WI38 (cell line): ENCODE data around the gene SLC16A6.
A peak's percentile ranks its signal among the peaks of the same experiment; 100 is the strongest.
"Not testable (repeated sequence)": the region's sequence is repeated elsewhere in the genome, so short reads cannot be mapped to it uniquely, and the experiment has no call there.

Experiments used
- H3K4me3 ChIP-seq: 2 replicates; pipeline ENCODE4 v1.5.1; 2011; ENCODE audit warnings: low read depth, mild to moderate bottlenecking, control low read depth, low read length
- TF ChIP-seq, protein P1 (sequence below): IDR thresholded peaks from 2 replicates; pipeline ENCODE4 v1.5.1; 2012; ENCODE audit warnings: low read depth, mild to moderate bottlenecking, control low read depth, low read length

The SLC16A6 gene

DNA sequence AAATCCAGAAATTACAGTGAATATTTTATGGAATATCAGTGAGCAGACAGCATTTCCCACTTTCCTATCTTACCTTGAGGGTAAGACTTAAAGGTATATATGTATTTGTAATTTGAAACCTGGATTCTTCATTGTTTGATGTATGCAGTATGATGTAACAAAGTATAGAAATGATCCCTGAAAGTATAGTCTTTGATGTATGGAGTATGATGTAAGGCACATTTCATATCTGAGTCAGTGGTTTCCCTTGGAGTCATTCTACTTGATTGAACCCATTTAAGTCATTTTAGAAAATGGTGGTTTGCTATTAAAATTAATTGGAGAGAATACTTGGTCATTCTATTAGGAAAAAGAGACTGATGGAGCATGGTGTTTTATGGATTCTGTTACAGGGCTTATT lies 33.0 kb downstream of the SLC16A6 start:
- TF ChIP-seq, protein P1, sequence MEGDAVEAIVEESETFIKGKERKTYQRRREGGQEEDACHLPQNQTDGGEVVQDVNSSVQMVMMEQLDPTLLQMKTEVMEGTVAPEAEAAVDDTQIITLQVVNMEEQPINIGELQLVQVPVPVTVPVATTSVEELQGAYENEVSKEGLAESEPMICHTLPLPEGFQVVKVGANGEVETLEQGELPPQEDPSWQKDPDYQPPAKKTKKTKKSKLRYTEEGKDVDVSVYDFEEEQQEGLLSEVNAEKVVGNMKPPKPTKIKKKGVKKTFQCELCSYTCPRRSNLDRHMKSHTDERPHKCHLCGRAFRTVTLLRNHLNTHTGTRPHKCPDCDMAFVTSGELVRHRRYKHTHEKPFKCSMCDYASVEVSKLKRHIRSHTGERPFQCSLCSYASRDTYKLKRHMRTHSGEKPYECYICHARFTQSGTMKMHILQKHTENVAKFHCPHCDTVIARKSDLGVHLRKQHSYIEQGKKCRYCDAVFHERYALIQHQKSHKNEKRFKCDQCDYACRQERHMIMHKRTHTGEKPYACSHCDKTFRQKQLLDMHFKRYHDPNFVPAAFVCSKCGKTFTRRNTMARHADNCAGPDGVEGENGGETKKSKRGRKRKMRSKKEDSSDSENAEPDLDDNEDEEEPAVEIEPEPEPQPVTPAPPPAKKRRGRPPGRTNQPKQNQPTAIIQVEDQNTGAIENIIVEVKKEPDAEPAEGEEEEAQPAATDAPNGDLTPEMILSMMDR, result no peak
- no peak overlapping the region for H3K4me3 ChIP-seq

DNA sequence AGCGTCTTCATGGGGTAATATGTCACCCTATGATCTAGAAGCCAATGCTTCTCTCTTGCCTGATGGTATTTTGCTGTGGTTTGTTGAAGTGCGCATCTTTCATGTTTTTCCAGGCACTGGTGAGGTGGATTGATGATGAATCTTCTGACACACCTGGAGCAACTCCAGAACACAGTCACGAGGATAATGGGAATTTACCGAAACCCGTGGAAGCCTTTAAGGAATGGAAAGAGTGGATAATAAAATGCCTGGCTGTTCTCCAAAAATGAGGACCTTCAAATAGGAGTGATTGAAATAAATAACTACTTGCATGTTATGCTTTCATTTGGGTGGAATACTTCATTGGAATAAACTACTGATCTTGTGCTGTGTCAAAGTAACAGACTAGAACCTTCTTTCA lies 34.2 kb downstream of the SLC16A6 start:
- H3K4me3 ChIP-seq, result not testable (repeated sequence)

DNA sequence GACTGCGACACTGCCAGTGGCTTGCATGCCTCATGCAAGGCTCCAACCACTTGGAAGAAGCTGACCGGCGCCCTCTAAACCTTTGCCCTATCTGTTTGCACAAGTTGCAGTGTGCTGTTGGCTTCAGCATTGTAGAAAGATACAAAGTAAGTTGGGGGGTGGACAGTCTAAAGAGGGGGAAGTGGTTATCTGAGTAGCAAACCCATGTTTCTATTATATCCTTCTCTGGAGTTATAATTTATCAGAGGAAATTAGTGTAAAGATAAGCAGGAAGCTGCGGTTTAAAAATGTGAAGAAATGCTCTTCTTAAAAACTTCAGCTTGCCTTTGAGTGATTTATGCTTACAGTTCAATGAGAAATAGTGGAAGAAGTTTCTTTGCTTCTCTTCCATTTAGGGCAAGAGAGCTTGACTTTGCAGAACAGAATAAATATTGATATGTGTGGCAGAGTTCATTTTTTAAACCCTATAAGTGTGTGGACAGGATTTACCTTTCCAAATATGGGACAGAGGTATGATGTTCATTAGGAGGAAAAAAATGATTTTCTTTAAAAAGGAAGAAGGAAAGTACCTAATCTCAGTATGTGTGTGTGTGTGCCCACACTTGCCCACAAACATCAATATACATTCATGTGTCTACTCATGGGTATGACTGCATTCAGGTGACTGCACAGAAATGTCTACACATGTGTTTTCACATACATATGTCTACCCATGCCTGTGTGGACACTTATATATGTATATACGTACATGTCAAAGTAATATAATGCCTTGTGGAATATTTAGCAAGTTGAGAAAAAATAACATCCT lies 35.0 kb downstream of the SLC16A6 start:
- no peak overlapping the region for H3K4me3 ChIP-seq

DNA sequence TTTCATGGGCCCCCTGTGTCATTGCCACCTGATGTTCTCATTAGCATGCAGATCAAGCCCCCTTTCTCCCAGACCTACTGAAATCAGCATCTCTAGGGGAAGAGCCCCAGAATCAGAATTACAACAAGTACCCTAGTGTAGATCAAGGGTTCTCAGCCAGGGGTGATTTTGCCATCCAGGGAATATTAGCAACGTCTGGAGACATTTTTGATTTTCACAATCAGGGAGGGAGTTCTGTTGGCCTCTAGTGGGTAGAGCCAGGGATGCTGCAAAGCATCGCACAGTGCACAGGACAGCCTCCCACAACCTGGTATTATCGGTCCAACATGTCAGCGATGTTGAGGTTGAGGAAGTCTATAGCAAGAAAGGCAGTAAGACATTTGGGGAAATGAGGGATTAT lies 35.8 kb downstream of the SLC16A6 start:
- no peak overlapping the region for H3K4me3 ChIP-seq
- TF ChIP-seq, protein P1, result no peak

More for the DNA sequence above, 35.0 kb downstream of the SLC16A6 start:
- TF ChIP-seq, protein P1, result no peak

DNA sequence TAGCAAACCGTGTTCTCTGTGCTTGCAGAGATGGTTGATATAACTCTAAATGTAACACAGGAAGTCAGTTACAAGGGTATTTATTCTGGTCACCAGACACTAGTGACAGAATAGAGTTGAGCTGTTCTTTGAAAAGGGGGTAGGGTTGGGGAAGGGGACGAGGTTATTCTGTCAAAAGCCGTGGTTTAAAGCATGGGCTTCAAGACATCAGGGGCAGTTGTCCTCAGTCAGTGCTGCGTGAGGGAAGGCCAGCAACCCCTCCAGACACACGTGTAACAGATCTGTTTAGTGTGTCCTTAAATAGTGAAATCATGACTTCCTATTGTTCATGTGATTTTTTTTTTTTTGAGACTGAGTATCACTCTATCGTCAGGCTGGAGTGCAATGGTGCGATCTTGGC lies 37.5 kb downstream of the SLC16A6 start:
- not testable (repeated sequence) for H3K4me3 ChIP-seq

DNA sequence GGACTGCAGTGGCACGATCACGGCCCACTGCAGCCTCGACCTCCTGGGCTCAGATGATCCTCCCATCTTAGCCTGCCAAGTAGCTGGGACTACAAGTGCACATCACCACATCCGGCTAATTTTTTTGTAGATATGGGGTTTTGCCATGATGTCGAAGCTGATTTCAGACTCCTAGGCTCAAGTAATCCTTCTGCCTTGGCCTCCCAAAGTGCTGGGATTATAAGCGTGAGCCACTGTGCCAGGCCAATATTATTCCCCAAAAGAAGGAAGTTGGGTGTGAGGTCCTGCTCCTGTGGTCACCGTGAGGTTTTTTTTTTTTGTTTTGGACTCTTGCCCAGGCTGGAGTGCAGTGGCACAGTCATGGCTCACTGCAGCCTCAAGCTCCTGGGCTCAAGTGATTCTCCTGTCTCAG lies 41.6 kb downstream of the SLC16A6 start:
- TF ChIP-seq, protein P1, result no peak
- H3K4me3 ChIP-seq, result no peak overlapping the region

DNA sequence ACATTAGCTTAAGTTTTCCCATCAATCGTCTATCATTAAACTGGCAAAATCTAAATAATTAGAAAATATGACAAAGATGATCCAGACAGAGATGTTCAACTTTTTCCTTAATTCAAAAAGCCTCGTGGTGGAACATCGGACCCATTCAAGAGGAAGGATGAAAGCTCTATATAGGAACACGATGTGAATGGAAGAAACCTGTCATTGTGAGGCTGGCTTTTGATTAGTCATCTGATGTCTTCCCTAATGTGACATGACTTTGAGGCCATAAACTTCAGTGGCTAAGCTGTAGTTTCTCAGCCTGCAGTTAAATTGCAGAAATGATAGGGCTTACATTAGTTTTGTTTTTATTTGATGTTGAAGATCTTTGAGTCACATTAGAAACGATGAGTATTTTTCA lies 42.0 kb downstream of the SLC16A6 start:
- TF ChIP-seq, protein P1, result no peak
- H3K4me3 ChIP-seq, result peak overlapping the region; percentile 80

DNA sequence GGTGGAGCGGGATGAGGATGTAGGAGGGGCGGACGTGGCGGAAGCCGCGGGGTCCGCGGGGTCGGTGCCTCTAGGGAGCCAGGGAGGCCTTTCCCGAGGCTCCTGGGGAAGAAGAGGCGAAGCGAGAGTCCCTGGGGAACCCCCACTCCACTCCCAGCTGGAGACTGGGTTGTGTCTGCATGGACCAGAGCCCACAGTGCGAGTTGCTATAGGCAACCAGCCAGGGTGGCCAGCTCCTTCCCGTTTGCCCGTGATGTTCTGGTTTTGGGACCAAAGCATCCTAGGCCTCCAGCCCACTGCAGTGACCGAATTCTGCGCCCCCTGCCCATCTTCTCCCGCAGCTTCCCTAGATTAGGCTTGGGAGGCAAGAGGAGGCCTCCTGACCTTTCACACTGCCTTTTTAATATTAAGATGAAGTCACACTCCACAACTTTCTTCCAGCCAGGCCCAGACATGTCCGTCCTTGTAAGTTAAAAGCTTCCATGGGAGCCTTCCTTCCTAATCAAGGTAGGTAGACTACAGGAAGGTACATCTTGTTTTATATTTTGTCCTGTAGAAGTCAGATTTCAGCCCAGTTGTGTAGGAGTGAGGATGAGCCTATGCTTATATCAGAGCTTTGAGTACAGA lies 42.6 kb downstream of the SLC16A6 start:
- TF ChIP-seq, protein P1, result no peak
- peak overlapping the region; percentile 80 for H3K4me3 ChIP-seq
